ENCODE measurements around the gene HSD3B1.

DNA sequence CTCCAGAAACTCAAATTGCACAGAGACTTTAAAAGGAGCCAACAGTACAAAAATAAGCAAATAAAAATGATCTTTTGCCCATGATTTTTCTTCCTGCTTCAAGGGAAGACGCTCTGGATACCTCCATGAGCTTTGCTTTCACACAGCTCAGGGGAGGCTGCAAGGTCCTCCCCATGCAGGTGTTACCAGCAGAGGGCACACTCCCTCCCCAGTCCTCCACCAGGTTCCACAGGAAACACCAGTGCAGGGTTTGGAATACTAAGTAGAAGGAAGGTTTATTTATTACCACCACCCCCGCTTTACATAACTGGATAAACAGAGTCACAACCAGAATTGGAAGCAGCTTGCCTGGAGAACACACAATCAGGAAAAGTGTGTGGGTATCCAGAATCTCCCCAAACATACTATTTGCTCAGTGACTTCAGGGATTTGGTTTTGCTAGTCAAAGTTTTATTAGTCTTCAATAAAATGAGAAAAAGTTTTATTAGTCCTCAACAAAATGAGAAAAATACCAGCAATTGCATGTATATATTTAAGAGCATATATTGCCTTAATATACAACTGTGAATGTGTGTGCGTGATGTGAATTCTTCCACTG, 37.3 kb downstream of the HSD3B1 start:
- TF ChIP-seq, protein P1, sequence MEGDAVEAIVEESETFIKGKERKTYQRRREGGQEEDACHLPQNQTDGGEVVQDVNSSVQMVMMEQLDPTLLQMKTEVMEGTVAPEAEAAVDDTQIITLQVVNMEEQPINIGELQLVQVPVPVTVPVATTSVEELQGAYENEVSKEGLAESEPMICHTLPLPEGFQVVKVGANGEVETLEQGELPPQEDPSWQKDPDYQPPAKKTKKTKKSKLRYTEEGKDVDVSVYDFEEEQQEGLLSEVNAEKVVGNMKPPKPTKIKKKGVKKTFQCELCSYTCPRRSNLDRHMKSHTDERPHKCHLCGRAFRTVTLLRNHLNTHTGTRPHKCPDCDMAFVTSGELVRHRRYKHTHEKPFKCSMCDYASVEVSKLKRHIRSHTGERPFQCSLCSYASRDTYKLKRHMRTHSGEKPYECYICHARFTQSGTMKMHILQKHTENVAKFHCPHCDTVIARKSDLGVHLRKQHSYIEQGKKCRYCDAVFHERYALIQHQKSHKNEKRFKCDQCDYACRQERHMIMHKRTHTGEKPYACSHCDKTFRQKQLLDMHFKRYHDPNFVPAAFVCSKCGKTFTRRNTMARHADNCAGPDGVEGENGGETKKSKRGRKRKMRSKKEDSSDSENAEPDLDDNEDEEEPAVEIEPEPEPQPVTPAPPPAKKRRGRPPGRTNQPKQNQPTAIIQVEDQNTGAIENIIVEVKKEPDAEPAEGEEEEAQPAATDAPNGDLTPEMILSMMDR (optimal IDR thresholded peaks at IDR 0.05 in 1 of 3, IDR thresholded peaks at IDR 0.05 in 1 of 3, conservative IDR thresholded peaks at IDR 0.05 in 1 of 3; ENCODE audit: extremely low read depth in 1 of 3, insufficient read depth in 2 of 3, low read length in 3 of 3): peak; percentile 52 to 73 (median 72)
- TF ChIP-seq EZH2 (IDR thresholded peaks at IDR 0.05; ENCODE audit: low read length): no peak

Data from keratinocyte (primary cell).